NCI-H2227 treated with DMSO at 0.1 percent for 48 hours (cell line): Measurements from ENCODE around the gene MORN3.
A peak's percentile ranks its signal among the peaks of the same experiment; 100 is the strongest.
"Not testable (repeated sequence)": the region's sequence is repeated elsewhere in the genome, so short reads cannot be mapped to it uniquely, and the experiment has no call there.

Experiments used
- DNase-seq: peaks from one replicate; lab custom pipeline; 2025; lab: John Stamatoyannopoulos, UW

MORN3 gene

DNA sequence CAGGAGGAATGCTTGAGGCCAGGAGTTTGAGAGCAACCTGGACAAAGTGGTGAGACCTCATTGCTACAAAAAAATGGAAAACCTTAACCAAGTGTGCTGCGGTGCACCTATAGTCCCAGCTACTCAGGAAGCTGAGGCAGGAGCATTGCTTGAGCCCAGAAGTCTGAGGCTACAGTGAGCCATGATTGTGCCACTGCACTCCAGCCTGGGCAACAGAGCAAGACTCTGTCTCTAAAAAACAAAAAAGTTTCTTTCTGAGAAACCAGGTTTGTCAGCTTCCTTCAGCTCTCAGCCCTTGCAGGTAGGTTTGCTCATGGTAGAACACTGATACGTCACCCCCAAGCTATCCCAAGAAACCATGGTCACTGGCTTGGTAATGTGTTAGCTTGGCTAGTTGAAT is 20.0 kb upstream of the MORN3 start:
- DNase-seq = no peak

DNA sequence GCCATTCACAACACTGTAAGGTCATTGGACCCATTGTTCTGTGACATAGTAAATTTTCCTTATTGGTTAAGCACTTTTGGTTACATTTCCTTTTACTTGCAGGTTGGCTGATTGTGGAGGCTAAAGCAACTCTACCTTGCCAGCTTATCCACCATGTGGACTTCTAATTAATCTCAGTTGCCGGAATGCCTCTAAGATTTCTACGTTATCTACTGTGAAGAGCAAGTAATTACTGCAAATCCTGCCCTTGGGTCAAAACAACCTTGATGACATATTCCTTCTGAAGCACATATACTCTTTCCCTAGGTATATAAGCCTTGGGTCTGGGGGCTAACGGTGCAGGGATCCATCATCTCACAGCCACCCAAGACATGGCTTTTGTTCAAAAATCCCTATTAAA is 19.5 kb upstream of the MORN3 start:
- DNase-seq = no peak

DNA sequence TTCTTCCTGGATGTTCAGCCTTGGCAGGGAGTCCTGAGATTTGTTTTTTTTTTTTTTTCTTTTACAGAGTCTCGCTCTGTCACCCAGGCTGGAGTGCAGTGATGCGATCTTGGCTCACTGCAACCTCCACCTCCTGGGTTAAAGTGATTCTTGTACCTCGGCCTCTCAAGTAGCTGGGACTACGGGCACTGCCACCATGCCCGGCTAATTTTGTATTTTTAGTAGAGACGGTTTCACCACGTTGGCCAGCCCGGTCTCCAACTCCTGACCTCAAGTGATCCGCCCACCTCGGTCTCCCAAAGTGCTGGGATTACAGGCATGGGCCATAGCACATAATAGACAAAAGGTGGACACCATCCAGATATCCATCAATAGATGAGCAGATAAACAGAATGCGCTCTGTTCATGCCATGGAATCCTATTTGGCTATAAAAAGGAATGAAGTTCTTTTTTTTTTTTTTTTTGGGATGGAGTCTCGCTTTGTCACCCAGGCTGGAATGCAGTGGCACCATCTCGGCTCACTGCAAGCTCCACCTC is 10.3 kb upstream of the MORN3 start:
- DNase-seq = not testable (repeated sequence)

DNA sequence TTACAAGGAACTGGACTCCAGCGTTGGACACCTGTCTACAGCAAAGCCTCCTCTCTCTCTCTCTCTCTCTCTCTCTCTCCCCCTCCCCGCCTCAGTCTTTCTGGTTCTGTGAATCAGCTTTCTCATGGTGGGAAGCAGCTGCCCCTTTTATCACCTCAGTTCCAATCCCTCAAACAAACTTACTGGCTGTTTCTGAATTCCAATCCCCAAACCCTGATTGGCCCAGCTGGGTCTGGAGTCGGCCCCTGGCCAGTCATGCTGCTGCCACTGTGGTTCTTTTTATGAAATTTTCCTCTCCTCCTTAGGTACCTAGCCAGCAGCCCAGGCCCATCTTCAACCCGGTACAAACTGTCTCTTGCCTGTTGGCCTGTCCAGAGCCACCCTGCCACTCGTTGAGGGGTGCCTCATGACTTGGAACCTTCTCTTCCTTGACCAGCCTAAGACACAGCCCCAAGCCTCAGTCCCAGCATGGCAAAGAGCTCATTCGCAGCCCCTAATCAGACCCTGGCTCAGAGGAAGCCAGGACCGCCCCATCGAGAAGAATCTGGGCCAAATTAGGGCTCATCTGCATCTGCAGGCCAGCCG is 9.4 kb upstream of the MORN3 start:
- no peak for DNase-seq

DNA sequence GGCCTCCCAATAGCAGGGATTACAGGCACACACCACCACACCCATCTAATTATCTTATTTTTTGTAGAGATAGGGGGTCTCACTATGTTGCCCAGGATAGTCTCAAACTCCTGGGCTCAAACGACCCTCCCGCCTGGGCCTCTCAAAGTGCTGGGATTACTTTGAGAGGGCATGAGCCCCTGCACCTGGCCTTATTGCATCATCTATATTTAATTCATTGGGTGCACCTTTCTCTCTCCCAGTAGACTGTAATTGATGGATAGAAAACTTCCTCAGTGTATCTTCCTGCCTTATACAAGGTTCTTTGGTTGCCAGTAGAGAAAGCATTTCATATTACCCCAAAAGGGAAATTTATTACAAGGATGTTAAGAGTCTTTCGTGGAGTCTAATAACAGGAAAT is 8.9 kb upstream of the MORN3 start:
- no peak for DNase-seq

DNA sequence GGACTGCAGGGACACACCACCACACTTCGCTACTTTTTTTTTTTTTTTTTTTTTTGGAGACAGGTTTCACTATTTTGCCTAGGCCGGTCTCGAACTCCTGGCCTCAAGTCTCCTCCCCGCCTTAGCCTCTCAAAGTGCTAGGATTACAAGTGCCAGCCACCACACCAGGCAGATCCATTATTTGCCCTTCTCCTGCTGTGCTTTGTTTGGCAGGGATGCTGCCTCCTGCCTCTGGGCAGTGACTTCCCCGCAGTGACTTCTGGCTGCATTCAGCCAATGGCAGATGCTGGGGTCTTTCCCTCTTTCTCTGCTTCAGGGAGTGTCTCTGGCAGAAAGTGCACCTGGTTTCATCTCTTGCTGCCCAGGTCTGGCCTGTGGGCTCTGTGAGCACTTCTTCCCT is 6.7 kb upstream of the MORN3 start:
- DNase-seq = no peak

DNA sequence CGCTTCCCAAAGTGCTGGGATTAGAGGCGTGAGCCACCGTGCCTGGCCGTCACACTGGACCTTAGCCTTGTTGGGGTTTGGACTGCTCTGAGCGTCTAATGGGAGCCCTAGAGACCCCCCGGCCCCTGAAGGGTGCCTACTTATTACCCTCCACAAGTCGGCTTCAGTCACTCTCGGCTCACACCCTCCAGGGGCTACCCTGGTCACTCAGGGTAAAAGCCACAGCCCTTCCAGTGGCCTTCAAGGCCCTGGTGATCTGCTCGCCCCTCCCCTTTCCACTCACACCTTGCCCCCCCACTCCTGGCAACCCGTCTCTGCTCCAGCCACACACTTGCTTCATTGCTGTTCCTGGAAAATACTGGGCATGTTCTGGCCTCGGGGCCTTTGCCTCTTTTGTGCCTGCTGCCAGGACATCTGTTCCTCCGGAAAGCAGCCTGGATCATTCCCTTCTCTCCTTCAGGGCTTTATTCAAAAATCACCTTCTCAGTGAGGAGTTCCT is 3.6 kb upstream of the MORN3 start:
- DNase-seq = no peak

DNA sequence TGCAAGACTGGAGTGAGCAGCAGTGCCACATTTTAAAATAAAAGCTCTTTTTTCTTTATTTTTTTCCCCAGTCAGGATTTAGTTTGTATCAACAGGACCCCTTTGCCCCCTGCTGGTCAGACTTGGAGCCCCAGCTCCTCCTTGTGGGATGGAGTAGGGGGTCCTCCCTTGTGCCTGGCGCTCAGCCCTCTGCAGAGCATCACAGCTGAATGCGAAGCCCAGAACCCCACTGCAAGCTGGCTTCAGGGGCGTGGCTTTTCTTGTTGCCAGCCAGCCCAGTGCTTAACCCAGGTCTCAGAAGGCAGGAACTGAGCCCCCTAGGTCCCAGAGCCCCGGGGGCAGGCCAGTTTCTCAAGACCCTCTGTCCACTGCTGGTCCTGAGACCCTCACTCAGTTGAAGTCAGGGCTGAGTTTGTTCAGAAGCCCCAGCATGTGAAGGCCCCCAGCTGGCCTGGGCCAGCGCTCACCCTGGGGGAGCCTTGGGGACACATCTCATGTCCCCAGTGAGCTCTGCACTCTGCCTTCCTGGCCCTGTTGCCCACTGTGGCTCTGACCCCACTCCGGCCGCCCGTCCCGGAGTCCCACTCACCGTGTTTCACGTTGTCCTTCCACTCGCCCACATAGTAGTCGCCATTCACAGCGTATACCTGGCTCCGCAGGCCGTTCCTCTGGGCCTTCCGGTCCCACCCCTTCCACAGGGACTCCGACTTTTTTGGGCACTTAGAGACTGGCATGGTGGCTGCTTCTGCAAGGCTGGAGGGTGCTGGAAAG is 519 bp downstream of the MORN3 start:
- DNase-seq = peak; percentile 22

DNA sequence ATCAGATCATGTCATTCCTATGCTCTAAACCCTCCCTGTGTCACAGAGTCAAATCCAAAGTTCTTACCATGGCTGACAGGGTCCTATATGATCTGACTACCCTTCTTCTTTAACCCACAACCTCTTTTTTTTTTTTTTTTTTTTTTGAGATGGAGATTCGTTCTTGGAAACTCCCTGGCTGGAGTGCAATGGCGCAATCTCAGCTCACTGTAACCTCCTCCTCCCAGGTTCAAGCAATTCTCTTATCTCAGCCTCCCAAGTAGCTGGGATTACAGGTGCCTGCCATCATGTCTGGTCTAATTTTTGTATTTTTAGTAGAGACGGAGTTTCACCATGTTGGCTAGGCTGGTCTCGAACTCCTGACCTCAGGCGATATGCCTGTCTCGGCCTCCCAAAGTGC is 2.6 kb downstream of the MORN3 start:
- not testable (repeated sequence) for DNase-seq

DNA sequence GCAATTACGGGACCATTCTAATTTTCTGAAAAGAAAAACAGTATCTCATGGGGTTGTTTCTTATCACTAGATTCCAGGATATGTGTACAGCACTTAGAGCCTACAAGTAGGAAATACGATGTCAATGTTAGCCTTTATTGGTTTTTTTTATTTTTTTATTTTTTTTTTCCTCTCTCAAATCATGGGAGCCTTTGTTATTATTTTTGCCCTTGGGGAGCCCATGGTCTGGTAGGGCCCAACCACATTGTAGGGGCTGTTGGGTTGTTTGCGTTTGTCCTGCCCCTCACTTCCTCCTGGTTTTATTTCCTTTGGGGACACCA is 5.9 kb downstream of the MORN3 start:
- no peak for DNase-seq

DNA sequence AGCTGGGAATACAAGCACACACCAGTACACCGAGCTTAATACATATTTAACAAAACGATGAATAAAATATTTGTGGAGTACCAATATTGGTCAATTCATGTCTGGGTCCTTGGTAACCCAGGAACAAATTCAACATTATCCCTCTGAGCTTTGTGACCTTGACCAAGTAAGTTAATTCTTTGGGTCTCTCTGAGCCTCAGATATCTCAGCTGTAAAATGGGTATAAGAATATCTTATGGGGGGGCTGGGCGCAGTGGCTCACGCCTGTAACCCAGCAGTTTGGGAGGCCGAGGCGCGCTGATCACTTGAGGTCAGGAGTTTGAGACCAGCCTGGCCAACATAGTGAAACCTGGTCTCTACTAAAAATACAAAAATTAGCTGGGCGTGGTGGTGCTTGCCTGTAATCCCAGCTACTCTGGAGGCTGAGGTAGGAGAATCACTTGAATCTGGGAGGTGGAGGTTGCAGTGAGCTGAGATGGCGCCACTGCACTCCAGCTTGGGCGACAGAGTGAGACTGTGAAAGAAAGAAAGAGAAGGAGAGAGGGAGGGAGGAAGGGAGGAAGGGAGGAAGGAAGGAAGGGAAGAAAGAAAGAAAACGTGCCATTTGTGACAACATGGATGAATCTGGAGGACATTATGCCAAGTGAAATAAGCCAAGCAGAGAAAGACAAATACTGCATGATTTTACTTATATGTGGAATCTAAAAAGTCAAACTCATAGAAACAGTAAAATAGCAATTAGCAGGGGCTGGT is 7.9 kb downstream of the MORN3 start:
- not testable (repeated sequence) for DNase-seq

DNA sequence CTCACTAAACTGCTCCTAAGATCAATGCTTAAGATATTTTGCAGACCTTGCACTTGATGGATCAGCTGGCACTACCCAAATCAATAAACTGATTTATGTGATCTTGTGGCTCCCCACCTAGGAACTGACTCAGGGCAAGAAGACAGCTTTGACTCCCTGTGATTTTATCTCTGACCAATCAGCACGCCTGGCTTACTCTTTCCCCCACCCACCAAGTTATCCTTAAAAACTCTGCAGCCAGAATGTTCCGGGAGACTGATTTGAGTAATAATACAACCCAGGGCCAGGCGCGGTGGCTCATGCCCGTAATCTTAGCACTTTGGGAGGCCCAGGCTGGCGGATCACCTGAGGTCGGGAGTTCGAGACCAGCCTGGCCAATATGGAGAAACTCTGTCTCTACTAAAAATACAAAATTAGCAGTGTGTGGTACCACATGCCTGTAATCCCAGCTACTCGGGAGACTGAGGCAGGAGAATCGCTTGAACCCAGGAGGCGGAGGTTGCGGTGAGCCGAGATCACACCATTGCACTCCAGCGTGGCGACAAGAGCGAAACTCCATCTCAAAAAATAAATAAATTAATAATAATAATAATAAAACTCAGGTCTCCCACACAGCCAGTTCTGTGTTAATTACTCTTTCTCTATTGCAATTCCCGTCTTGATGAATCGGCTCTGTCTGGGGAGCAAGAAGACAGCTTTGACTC is 12.0 kb downstream of the MORN3 start:
- no peak for DNase-seq

DNA sequence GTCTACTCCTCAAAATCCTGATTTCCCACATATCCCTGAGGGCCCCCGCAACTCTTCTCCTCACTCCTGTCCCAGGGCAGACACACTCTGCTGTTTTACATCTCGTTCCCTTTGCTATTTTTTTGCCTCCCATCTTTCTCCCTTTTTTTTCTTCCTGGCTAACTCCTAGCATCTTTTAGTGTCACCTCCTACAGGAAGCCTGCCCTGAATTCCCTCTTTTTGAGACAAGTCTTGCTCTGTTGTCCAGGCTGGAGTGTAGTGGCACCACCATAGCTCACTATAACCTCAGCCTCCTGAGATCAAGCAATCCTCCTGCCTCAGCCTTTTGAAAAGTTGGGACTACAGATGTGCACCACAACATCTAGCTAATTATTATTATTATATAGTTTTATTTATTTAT is 13.3 kb downstream of the MORN3 start:
- no peak for DNase-seq

DNA sequence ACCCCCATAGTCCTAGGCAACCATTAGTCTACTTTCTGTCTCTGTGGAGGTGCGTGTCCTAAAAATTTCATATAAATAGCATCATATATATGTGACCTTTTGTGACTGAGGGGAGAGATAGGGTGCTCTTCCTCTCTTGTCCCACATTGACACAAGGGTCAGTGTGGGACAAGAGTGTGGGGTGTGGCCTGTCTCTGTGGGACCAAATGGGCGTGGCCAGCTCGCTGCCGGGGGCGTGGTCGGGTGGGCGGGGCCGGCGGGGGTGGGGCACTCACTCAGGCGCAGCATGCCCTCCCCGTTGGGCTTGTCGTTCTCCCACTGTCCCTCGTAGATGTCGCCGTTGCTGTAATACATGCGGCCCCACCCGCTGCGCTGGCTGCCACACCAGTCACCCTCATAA is 15.5 kb downstream of the MORN3 start:
- no peak for DNase-seq

DNA sequence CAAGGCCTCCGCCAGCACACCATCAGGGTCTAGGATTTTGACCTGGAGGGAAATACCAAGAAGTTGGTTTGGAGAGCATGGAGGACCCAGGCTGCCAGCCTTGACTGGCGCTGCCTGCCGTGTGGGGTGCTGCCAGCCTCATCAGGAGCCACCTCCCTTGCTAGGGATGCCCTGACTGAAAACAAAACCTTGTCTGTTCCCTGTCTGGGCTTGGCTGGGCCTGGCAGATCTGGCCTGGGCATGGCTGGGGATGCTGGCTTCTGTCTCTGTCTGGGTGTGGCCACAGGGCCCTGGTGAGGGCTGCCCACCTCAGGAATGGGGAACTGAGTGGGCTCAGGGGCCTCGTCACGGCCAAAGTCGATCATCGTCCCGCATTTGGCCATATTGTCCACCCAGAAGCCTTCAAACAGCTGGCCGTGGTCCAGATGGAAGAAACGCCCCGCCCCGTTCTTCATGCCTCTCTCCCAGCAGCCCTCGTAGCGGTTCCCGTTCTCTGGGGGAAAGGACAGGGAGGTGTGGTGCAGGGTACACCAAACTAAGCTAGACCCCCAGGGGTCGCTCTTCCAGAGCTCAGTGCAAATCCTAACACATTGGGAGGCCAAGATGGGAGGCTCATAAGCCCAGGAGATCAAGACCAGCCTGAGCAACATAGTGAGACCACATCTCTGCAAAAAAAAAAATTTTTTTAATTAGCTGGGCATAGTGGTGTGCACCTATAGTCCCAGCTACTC is 16.5 kb downstream of the MORN3 start:
- DNase-seq = no peak

DNA sequence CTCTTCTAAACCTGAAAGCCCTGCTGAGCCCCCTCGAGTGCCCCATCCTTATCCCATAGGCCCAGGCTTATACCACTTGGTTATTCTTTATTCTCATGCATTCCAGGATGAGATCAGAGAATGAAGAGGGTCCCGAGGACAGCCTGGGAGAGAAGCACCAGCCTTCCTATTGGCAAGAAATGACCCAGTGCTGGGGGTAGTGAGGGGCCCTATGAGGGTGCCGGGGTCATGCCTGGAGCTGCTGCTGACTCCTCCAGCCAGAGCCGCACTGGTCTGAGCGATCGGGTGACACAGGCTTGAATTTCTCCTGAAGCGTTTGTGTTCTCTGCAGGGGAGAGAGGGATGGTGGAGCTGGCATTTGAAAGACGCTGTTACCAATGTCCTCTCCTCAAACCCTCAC is 18.1 kb downstream of the MORN3 start:
- DNase-seq = no peak

DNA sequence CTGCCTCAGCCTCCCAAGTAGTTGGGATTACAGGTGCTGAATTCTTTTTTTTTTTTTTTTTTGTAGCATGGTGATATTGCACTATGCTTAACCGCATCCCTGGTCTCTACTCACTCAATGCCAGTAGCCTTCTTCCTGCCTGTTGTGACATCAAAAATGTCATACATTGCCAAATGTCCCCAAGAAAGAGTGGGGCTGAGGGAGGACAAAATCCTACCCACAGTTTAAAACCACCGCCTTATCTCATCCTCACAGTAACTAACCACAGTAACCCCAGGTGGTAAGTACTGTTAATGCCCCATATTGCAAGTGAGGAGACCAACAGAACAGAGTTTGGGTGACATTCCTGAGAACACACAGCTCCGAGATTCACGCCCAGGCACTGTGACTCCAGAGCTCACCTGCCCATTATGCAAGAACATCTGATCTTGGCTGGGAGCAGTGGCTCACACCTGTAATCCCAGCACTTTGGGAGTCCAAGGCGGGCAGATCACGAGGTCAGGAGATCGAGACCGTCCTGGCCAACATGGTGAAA is 19.6 kb downstream of the MORN3 start:
- DNase-seq = no peak

DNA sequence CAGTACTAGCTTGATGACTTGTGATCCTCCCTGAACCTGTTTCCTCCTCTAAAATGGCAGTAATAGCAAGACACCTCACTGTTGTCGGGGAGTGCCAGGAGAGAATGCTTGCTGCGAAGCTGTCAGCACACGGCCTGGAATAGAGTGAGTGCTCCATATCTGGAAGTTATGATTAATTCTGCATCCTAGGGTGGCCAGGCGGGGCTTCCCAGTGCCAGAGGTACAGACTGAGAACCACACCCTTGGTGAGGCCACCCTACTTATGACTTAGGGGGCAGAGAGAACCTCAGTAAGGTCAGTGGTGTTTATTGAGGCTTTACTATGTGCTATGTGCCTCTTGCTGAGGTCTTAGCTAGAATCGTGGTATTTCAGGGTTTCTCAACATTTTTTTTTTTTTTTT is 20.1 kb downstream of the MORN3 start:
- DNase-seq = no peak

DNA sequence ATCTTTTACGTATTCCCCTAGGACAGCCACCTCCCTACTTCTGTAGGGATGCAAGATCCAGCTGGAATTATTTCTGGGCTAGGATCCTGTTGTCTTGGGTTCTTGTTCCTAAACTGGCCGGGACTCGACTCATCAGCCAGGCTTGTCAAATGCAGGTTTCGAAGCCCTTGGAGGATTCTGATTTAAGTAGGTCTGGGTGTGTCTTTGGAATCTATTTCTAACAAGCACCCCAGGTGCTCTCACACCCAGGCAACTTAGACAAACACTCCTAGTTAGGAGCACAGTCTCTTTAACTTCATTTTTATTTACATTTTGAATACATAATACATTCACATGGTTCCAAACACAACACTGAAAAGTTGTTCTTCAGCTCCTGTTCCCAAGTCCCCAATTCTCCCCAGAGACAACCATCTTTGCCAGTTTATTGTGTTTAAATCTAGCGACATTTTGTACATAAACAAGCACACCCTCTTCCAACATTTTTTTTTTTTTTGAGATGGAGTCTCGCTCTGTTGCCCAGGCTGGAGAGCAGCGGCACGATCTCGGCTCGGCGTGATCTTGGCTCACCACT is 20.9 kb downstream of the MORN3 start:
- no peak for DNase-seq

DNA sequence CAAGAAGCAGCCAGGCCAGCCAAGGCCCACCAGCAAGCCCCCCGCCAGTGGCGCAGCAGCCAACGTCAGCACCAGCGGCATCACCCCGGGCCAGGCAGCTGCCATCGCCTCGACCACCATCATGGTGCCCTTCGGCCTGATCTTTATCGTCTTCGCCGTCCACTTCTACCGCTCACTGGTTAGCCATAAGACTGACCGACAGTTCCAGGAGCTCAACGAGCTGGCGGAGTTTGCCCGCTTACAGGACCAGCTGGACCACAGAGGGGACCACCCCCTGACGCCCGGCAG is 28.2 kb downstream of the MORN3 start:
- DNase-seq = no peak
